PC-9 (cell line): ENCODE measurements around the gene SARS1. TPM values are rescaled to one million over a fixed set of nuclear protein-coding genes. Genes with fewer than 3 reads are reported as not detected.

ENCODE experiments used
- BruUV-seq: library from RNA; stranded (reverse); fragments of 400-500 nt; replicated peaks from 2 replicates; lab custom pipeline; 2021; lab: Mats Ljungman, UMichigan
- CTCF ChIA-PET: fragments of 300-600 bp; sonication (Branson Sonifier 250); formaldehyde crosslinking; loops from one replicate; lab custom pipeline; 2022; ENCODE audit warnings: antibody characterized with exemption; lab: Charles Lee
- POLR2A ChIA-PET: fragments of 300-600 bp; sonication (Branson Sonifier 250); formaldehyde crosslinking; loops from one replicate; lab custom pipeline; 2022; ENCODE audit warnings: antibody characterized with exemption; ENCODE audit not compliant: unreplicated experiment; lab: Charles Lee
- DNase-seq, 2 experiments: peaks; one replicate each; pipeline versions ENCODE4 v3.0.0 to v3.0.0-alpha.2; 2015 to 2022; ENCODE audit warnings: mixed read lengths in 1 of 2
- H2AFZ ChIP-seq: fragments of 200-600 bp; sonication (generic); 2 replicates; pipeline ENCODE4 v1.8.1; 2017; ENCODE audit warnings: antibody characterized with exemption
- H3F3A ChIP-seq: fragments of 200-600 bp; sonication (generic); 2 replicates; pipeline ENCODE4 v1.8.1; 2017; ENCODE audit warnings: antibody characterized with exemption, mild to moderate bottlenecking, low read depth; ENCODE audit not compliant: insufficient read depth
- H3K27ac ChIP-seq: fragments of 200-600 bp; sonication (generic); 2 replicates; pipeline ENCODE4 v1.6.1; 2016; ENCODE audit warnings: mixed run types
- H3K27me3 ChIP-seq: fragments of 200-600 bp; sonication (generic); 2 replicates; pipeline ENCODE4 v1.6.1; 2016; ENCODE audit warnings: low read depth, mixed run types; ENCODE audit not compliant: insufficient read depth
- H3K36me3 ChIP-seq: fragments of 200-600 bp; sonication (generic); 2 replicates; pipeline ENCODE4 v1.6.1; 2016; ENCODE audit warnings: low read depth, mixed run types
- H3K4me1 ChIP-seq: fragments of 200-600 bp; sonication (generic); replicated peaks from 2 replicates; pipeline ENCODE4 v1.6.1; 2016; ENCODE audit warnings: mixed run types; ENCODE audit not compliant: insufficient read depth
- H3K4me2 ChIP-seq: fragments of 200-600 bp; sonication (generic); 2 replicates; pipeline ENCODE4 v1.6.1; 2017; ENCODE audit warnings: mixed run types
- H3K4me3 ChIP-seq: fragments of 200-600 bp; sonication (generic); 2 replicates; pipeline ENCODE4 v1.6.1; 2016; ENCODE audit warnings: mixed run types
- H3K79me2 ChIP-seq: fragments of 200-600 bp; sonication (generic); 2 replicates; pipeline ENCODE4 v1.6.1; 2017; ENCODE audit warnings: low read depth, mixed run types
- H3K9me2 ChIP-seq: fragments of 200-600 bp; sonication (generic); 2 replicates; pipeline ENCODE4 v1.8.1; 2017; ENCODE audit warnings: mild to moderate bottlenecking; ENCODE audit not compliant: insufficient read depth
- H3K9me3 ChIP-seq: fragments of 200-600 bp; sonication (generic); 2 replicates; pipeline ENCODE4 v1.8.1; 2016; ENCODE audit warnings: low read depth; ENCODE audit not compliant: insufficient read depth
- H4K20me1 ChIP-seq: fragments of 200-600 bp; sonication (generic); 2 replicates; pipeline ENCODE4 v1.8.1; 2017; ENCODE audit not compliant: insufficient read depth
- EZH2 ChIP-seq: fragments of 200-600 bp; sonication (generic); IDR thresholded peaks from 2 replicates; pipeline ENCODE4 v1.8.0; 2017; ENCODE audit warnings: antibody characterized with exemption, low read depth
- intact Hi-C: fragments of 100-400 bp; cut with micrococcal nuclease; formaldehyde crosslinking; loops from one replicate; pipeline ENCODE4 v1.10.0; 2022; ENCODE audit not compliant: unreplicated experiment
- total RNA-seq: library from RNA; stranded (reverse); gene quantifications from 2 replicates; pipeline ENCODE4 v1.2.3, GENCODE V29; 2021
- TF ChIP-seq, protein P1 (sequence below): fragments of 200-600 bp; sonication (generic); conservative IDR thresholded peaks from 2 replicates; pipeline ENCODE4 v1.6.1; 2017; ENCODE audit warnings: mixed run types, antibody characterized with exemption, mild to moderate bottlenecking, moderate library complexity

SARS1 gene
- total RNA-seq, 1 experiment from 2014 or later, result 206 TPM

DNA sequence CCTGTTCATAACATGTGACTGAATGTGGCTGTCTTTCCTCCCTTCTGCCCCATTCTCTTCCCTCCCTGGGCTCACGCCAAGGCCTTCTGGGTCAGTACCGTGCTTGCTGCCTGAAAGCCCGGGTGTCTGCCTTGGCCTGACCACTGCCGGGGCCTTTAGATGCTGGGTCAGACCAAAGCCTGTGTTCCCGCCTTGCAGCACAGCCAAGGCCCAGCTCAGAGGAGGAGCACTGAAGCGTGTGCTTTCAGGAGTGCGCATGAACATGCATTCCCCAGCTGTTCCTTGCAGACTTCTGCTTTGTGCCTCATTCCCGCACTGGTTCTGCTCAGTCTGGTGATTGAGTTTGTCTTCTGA, 27.0 kb upstream of the SARS1 start:
- H3K79me2 ChIP-seq, result no peaks in the 10 kb centered on the region
- H3K4me2 ChIP-seq, result no peak overlapping the region
- no peaks in the 10 kb centered on the region for H3K36me3 ChIP-seq
- no peaks in the 10 kb centered on the region for H3K27me3 ChIP-seq
- H3K27ac ChIP-seq, result no peak overlapping the region
- intact Hi-C loops, result no loop called here
- no peaks in the 10 kb centered on the region for H3K9me3 ChIP-seq
- no peak for DNase-seq
- no peaks in the 10 kb centered on the region for H3F3A ChIP-seq
- no TSS peak for BruUV-seq
- ChIA-PET CTCF (no interaction called here), POLR2A (no interaction called here)
- H3K4me1 ChIP-seq, result no peaks in the 10 kb centered on the region
- no peaks in the 10 kb centered on the region for H3K9me2 ChIP-seq
- no peaks in the 10 kb centered on the region for H4K20me1 ChIP-seq
- no peak overlapping the region for H2AFZ ChIP-seq
- TF ChIP-seq, protein P1, sequence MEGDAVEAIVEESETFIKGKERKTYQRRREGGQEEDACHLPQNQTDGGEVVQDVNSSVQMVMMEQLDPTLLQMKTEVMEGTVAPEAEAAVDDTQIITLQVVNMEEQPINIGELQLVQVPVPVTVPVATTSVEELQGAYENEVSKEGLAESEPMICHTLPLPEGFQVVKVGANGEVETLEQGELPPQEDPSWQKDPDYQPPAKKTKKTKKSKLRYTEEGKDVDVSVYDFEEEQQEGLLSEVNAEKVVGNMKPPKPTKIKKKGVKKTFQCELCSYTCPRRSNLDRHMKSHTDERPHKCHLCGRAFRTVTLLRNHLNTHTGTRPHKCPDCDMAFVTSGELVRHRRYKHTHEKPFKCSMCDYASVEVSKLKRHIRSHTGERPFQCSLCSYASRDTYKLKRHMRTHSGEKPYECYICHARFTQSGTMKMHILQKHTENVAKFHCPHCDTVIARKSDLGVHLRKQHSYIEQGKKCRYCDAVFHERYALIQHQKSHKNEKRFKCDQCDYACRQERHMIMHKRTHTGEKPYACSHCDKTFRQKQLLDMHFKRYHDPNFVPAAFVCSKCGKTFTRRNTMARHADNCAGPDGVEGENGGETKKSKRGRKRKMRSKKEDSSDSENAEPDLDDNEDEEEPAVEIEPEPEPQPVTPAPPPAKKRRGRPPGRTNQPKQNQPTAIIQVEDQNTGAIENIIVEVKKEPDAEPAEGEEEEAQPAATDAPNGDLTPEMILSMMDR, result no peak
- no peak for TF ChIP-seq EZH2
- no peak overlapping the region for H3K4me3 ChIP-seq

DNA sequence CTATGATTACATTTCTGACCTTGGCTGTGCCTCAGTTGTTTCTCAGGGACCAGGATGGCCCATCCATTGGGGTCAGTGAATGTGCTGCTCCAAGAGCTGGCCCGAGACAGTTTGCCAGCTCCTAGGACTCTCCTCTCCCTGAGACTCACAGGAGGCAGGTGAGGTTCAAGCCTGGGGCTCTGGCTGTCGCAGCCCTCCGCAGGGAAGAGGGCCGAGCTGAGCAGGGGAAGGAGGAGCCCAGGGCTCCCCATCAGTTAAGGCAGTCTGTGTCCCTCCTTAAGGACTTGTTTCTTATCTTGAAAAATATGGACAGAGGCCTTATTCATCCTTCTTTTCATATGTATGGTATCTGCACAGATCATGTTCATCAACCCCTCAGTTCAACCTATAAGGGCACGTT, 26.6 kb upstream of the SARS1 start:
- CTCF ChIA-PET, result no interaction called here
- Histone ChIP-seq H2AFZ (no peak overlapping the region), H3K9me2 (no peaks in the 10 kb centered on the region), H3K4me2 (no peak overlapping the region), H3K27ac (no peak overlapping the region), H3K79me2 (no peaks in the 10 kb centered on the region), H4K20me1 (no peaks in the 10 kb centered on the region), H3K36me3 (no peaks in the 10 kb centered on the region), H3F3A (no peaks in the 10 kb centered on the region), H3K27me3 (no peaks in the 10 kb centered on the region), H3K4me1 (no peaks in the 10 kb centered on the region), H3K9me3 (no peaks in the 10 kb centered on the region), H3K4me3 (no peak overlapping the region)
- BruUV-seq, result no TSS peak
- TF ChIP-seq EZH2, result no peak
- TF ChIP-seq, protein P1, result no peak
- DNase-seq, result no peak
- intact Hi-C loops, result no loop called here
- POLR2A ChIA-PET, result no interaction called here

DNA sequence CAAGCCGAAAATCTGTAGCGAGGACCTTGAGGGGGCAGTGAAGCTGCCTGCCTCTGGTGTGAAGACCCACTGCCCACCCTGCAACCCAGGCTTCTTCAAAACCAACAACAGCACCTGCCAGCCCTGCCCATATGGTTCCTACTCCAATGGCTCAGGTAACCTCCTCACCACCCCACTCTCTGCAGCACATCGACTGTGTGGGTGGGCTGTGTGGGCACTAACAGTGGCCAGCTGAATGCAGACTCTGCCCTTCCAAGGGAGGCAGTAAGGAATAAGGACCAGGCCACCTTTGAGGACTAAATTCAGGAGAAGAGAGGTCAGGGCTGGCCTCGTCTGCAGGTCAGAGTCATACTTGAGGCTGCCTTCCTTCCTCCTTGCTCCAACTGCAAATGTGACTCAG, 25.5 kb upstream of the SARS1 start:
- ChIA-PET POLR2A (no interaction called here), CTCF (no interaction called here)
- H3K79me2 ChIP-seq, result no peaks in the 10 kb centered on the region
- H3K27ac ChIP-seq, result no peak overlapping the region
- no TSS peak for BruUV-seq
- TF ChIP-seq, protein P1, result no peak
- TF ChIP-seq EZH2, result no peak
- H3K9me2 ChIP-seq, result no peaks in the 10 kb centered on the region
- intact Hi-C loops, result no loop called here
- H3F3A ChIP-seq, result no peaks in the 10 kb centered on the region
- no peak overlapping the region for H3K4me2 ChIP-seq
- no peaks in the 10 kb centered on the region for H4K20me1 ChIP-seq
- H3K27me3 ChIP-seq, result no peaks in the 10 kb centered on the region
- no peaks in the 10 kb centered on the region for H3K9me3 ChIP-seq
- H3K36me3 ChIP-seq, result no peaks in the 10 kb centered on the region
- H3K4me3 ChIP-seq, result no peak overlapping the region
- H3K4me1 ChIP-seq, result no peaks in the 10 kb centered on the region
- no peak for DNase-seq
- no peak overlapping the region for H2AFZ ChIP-seq
